ENCODE results near the gene KRTAP4-1. TPM values are rescaled to one million over a fixed set of nuclear protein-coding genes. Genes with fewer than 3 reads are reported as not detected.
"Not testable (repeated sequence)": the region's sequence is repeated elsewhere in the genome, so short reads cannot be mapped to it uniquely, and the experiment has no call there.

The KRTAP4-1 gene
- total RNA-seq, 1 experiment from 2014 or later = not detected

GRCh38 chr17:41199421-41200078, 14.8 kb upstream of the KRTAP4-1 start:
- peaks cover 3% of the 10 kb centered on the region; the same call in 1 of the 2 replicates for H3K9me3 ChIP-seq (ENCODE audit: insufficient read depth, low read depth)
- no peak overlapping the region for H2AFZ ChIP-seq
- intact Hi-C loops (cut with micrococcal nuclease; ENCODE audit: unreplicated experiment) = no loop called here
- no peaks in the 10 kb centered on the region for H3K9me2 ChIP-seq (ENCODE audit: insufficient read depth)
- BruUV-seq (replicated peaks) = no TSS peak
- no peaks in the 10 kb centered on the region for H3K79me2 ChIP-seq (ENCODE audit: low read depth)
- no peaks in the 10 kb centered on the region for H4K20me1 ChIP-seq (ENCODE audit: insufficient read depth)
- no peak overlapping the region for H3K27ac ChIP-seq
- TF ChIP-seq, protein P1, sequence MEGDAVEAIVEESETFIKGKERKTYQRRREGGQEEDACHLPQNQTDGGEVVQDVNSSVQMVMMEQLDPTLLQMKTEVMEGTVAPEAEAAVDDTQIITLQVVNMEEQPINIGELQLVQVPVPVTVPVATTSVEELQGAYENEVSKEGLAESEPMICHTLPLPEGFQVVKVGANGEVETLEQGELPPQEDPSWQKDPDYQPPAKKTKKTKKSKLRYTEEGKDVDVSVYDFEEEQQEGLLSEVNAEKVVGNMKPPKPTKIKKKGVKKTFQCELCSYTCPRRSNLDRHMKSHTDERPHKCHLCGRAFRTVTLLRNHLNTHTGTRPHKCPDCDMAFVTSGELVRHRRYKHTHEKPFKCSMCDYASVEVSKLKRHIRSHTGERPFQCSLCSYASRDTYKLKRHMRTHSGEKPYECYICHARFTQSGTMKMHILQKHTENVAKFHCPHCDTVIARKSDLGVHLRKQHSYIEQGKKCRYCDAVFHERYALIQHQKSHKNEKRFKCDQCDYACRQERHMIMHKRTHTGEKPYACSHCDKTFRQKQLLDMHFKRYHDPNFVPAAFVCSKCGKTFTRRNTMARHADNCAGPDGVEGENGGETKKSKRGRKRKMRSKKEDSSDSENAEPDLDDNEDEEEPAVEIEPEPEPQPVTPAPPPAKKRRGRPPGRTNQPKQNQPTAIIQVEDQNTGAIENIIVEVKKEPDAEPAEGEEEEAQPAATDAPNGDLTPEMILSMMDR (conservative IDR thresholded peaks at IDR 0.05) = no peak
- POLR2A ChIA-PET (ENCODE audit: unreplicated experiment) = no interaction called here
- no peak for DNase-seq
- H3K4me3 ChIP-seq = no peak overlapping the region
- no peaks in the 10 kb centered on the region for H3K27me3 ChIP-seq (ENCODE audit: insufficient read depth, low read depth)
- no peaks in the 10 kb centered on the region for H3K36me3 ChIP-seq (ENCODE audit: low read depth)
- H3K4me1 ChIP-seq (replicated peaks; ENCODE audit: insufficient read depth) = no peaks in the 10 kb centered on the region
- CTCF ChIA-PET = no interaction called here
- no peaks in the 10 kb centered on the region for H3F3A ChIP-seq (ENCODE audit: insufficient read depth, low read depth)
- H3K4me2 ChIP-seq = no peak overlapping the region

- H3K4me2 ChIP-seq = no peak overlapping the region
- no peaks in the 10 kb centered on the region for H3K79me2 ChIP-seq (ENCODE audit: low read depth)
- TF ChIP-seq, protein P1 (conservative IDR thresholded peaks at IDR 0.05) = no peak
- TF ChIP-seq EZH2 (IDR thresholded peaks at IDR 0.05; ENCODE audit: low read depth) = no peak
- no TSS peak for BruUV-seq (replicated peaks)
- no peak for DNase-seq
- H2AFZ ChIP-seq = no peak overlapping the region
- peaks cover 4% of the 10 kb centered on the region; the same call in 1 of the 2 replicates for H3K9me3 ChIP-seq (ENCODE audit: insufficient read depth, low read depth)
- no peaks in the 10 kb centered on the region for H3K27me3 ChIP-seq (ENCODE audit: insufficient read depth, low read depth)
- no peaks in the 10 kb centered on the region for H3F3A ChIP-seq (ENCODE audit: insufficient read depth, low read depth)
- no peaks in the 10 kb centered on the region for H3K9me2 ChIP-seq (ENCODE audit: insufficient read depth)
- ChIA-PET CTCF (no interaction called here), POLR2A (ENCODE audit: unreplicated experiment) (no interaction called here)
- H3K27ac ChIP-seq = no peak overlapping the region
- H3K4me3 ChIP-seq = no peak overlapping the region
- intact Hi-C loops (cut with micrococcal nuclease; ENCODE audit: unreplicated experiment) = no loop called here
- H3K36me3 ChIP-seq (ENCODE audit: low read depth) = no peaks in the 10 kb centered on the region
- no peaks in the 10 kb centered on the region for H3K4me1 ChIP-seq (replicated peaks; ENCODE audit: insufficient read depth)
- H4K20me1 ChIP-seq (ENCODE audit: insufficient read depth) = no peaks in the 10 kb centered on the region
These were observed 11.4 kb upstream of the KRTAP4-1 start for GRCh38 chr17:41196068-41196467.

- intact Hi-C loops (cut with micrococcal nuclease; ENCODE audit: unreplicated experiment) = no loop called here
- DNase-seq = no peak
- CTCF ChIA-PET = interaction anchor here (0.6 to 0.8 kb wide), 2 partner anchors 22 to 225 kb away, joined by 4 to 5 read pairs; no protein-coding TSS in a partner anchor
- POLR2A ChIA-PET (ENCODE audit: unreplicated experiment) = no interaction called here
- Histone ChIP-seq H3K27ac (no peak overlapping the region), H3K4me3 (no peak overlapping the region), H3K4me2 (no peak overlapping the region), H3K4me1 (replicated peaks; ENCODE audit: insufficient read depth) (no peaks in the 10 kb centered on the region), H3K79me2 (ENCODE audit: low read depth) (no peaks in the 10 kb centered on the region), H2AFZ (no peak overlapping the region), H3K9me3 (ENCODE audit: insufficient read depth, low read depth) (peaks cover 4% of the 10 kb centered on the region; the same call in 1 of the 2 replicates), H3K36me3 (ENCODE audit: low read depth) (no peaks in the 10 kb centered on the region), H3K27me3 (ENCODE audit: insufficient read depth, low read depth) (no peaks in the 10 kb centered on the region), H4K20me1 (ENCODE audit: insufficient read depth) (no peaks in the 10 kb centered on the region), H3K9me2 (ENCODE audit: insufficient read depth) (no peaks in the 10 kb centered on the region), H3F3A (ENCODE audit: insufficient read depth, low read depth) (0 out of 2 replicates have a peak, but pooled peaks cover 6% of the 10 kb centered on the region)
- no TSS peak for BruUV-seq (replicated peaks)
- TF ChIP-seq, protein P1 (conservative IDR thresholded peaks at IDR 0.05) = no peak
- TF ChIP-seq EZH2 (IDR thresholded peaks at IDR 0.05; ENCODE audit: low read depth) = no peak
These were observed 5.6 kb upstream of the KRTAP4-1 start for GRCh38 chr17:41190328-41190727.

DNA sequence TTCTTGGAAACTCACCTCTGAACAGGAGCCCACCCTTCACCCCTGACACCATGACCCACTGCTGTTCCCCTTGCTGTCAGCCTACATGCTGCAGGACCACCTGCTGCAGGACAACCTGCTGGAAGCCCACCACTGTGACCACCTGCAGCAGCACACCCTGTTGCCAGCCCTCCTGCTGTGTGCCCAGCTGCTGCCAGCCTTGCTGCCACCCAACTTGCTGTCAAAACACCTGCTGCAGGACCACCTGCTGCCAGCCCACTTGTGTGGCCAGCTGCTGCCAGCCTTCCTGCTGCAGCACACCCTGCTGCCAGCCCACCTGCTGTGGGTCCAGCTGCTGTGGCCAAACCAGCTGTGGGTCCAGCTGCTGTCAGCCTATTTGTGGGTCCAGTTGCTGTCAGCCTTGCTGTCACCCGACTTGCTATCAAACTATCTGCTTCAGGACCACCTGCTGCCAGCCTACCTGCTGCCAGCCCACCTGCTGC, 5.2 kb upstream of the KRTAP4-1 start, which contains the start of gene KRTAP9-1:
Gene KRTAP9-1, plus strand, starts transcription at position 51 of the 482 bp plus-strand sequence. Its CDS starts 0 bp downstream, at position 51.
- H3K9me2 ChIP-seq (ENCODE audit: insufficient read depth); H4K20me1 ChIP-seq (ENCODE audit: insufficient read depth); BruUV-seq (replicated peaks); H3K36me3 ChIP-seq (ENCODE audit: low read depth); DNase-seq; H3K27ac ChIP-seq; H3K27me3 ChIP-seq (ENCODE audit: insufficient read depth, low read depth); H3K4me1 ChIP-seq (replicated peaks; ENCODE audit: insufficient read depth); H3F3A ChIP-seq (ENCODE audit: insufficient read depth, low read depth); H2AFZ ChIP-seq; H3K79me2 ChIP-seq (ENCODE audit: low read depth); POLR2A ChIA-PET (ENCODE audit: unreplicated experiment); H3K9me3 ChIP-seq (ENCODE audit: insufficient read depth, low read depth); intact Hi-C loops (cut with micrococcal nuclease; ENCODE audit: unreplicated experiment); H3K4me2 ChIP-seq; H3K4me3 ChIP-seq: not testable (repeated sequence)
- CTCF ChIA-PET = interaction anchor here (0.8 kb wide), 1 partner anchor 22 kb away, joined by 4 read pairs; no protein-coding TSS in a partner anchor

Data from PC-9 (cell line).